Measurements from ENCODE around the gene NAV2.
A peak's percentile ranks its signal among the peaks of the same experiment; 100 is the strongest.

NAV2 gene

GRCh38 chr11:19800162-19800561 lies 87.5 kb downstream of the NAV2 start:
- DNase-seq (ENCODE audit: low read depth), result no peak
- TF ChIP-seq CTCF (IDR thresholded peaks at IDR 0.05; ENCODE audit: control insufficient read depth, extremely low read depth, insufficient read depth), result peak; percentile 13; the same call in 1 of the 2 replicates
- H3K4me3 ChIP-seq (ENCODE audit: low read depth, low read length), result no peak overlapping the region

GRCh38 chr11:19800714-19801519 lies 88.3 kb downstream of the NAV2 start:
- no peak overlapping the region for H3K4me3 ChIP-seq (ENCODE audit: low read depth, low read length)
- no peak for DNase-seq (ENCODE audit: low read depth)
- peak; percentile 20; the same call in 1 of the 2 replicates for TF ChIP-seq CTCF (IDR thresholded peaks at IDR 0.05; ENCODE audit: control insufficient read depth, extremely low read depth, insufficient read depth)

GRCh38 chr11:19802773-19803293 lies 90.2 kb downstream of the NAV2 start:
- DNase-seq (ENCODE audit: low read depth), result no peak
- TF ChIP-seq CTCF (IDR thresholded peaks at IDR 0.05; ENCODE audit: control insufficient read depth, extremely low read depth, insufficient read depth), result no peak
- H3K4me3 ChIP-seq (ENCODE audit: low read depth, low read length), result no peak overlapping the region

- TF ChIP-seq CTCF (IDR thresholded peaks at IDR 0.05; ENCODE audit: control insufficient read depth, extremely low read depth, insufficient read depth), result no peak
- H3K4me3 ChIP-seq (ENCODE audit: low read depth, low read length), result no peak overlapping the region
- DNase-seq (ENCODE audit: low read depth), result no peak
Observed at GRCh38 chr11:19803506-19803998, 90.9 kb downstream of the NAV2 start.

GRCh38 chr11:19805376-19805775 lies 92.7 kb downstream of the NAV2 start:
- DNase-seq (ENCODE audit: low read depth), result no peak
- no peak for TF ChIP-seq CTCF (IDR thresholded peaks at IDR 0.05; ENCODE audit: control insufficient read depth, extremely low read depth, insufficient read depth)
- H3K4me3 ChIP-seq (ENCODE audit: low read depth, low read length), result no peak overlapping the region

- no peak overlapping the region for H3K4me3 ChIP-seq (ENCODE audit: low read depth, low read length)
- DNase-seq (ENCODE audit: low read depth), result no peak
- no peak for TF ChIP-seq CTCF (IDR thresholded peaks at IDR 0.05; ENCODE audit: control insufficient read depth, extremely low read depth, insufficient read depth)
Observed at GRCh38 chr11:19805827-19806226, 93.2 kb downstream of the NAV2 start.
